Activated naive CD4-positive, alpha-beta T cell treated with anti-CD3 and anti-CD28 coated beads, Interleukin-2, amount 50 U/mL, for 16 hours (primary cell): ENCODE measurements around the gene PDCD7.
A peak's percentile ranks its signal among the peaks of the same experiment; 100 is the strongest.
"Not testable (repeated sequence)": the region's sequence is repeated elsewhere in the genome, so short reads cannot be mapped to it uniquely, and the experiment has no call there.

ENCODE experiments used
- DNase-seq: peaks from one replicate; pipeline ENCODE4 v3.0.0-alpha.2; 2020

The PDCD7 gene

GRCh38 chr15:65089206-65089824, 44.3 kb downstream of the PDCD7 start:
- no peak for DNase-seq

- no peak for DNase-seq
These were observed 45.0 kb downstream of the PDCD7 start for GRCh38 chr15:65088643-65089021.

GRCh38 chr15:65087873-65088642, 45.5 kb downstream of the PDCD7 start:
- DNase-seq = no peak

GRCh38 chr15:65087411-65087810, 46.2 kb downstream of the PDCD7 start:
- no peak for DNase-seq

GRCh38 chr15:65086680-65087111, 46.9 kb downstream of the PDCD7 start:
- DNase-seq = no peak

GRCh38 chr15:65085990-65086679, 47.5 kb downstream of the PDCD7 start:
- DNase-seq = no peak

- no peak for DNase-seq
These were observed 48.3 kb downstream of the PDCD7 start for GRCh38 chr15:65085207-65085753.

GRCh38 chr15:65084500-65085206, 49.0 kb downstream of the PDCD7 start:
- no peak for DNase-seq

GRCh38 chr15:65083262-65083701, 50.3 kb downstream of the PDCD7 start:
- DNase-seq = no peak

GRCh38 chr15:65082303-65082953, 51.2 kb downstream of the PDCD7 start:
- no peak for DNase-seq

- peak; percentile 32 for DNase-seq
These were observed 51.9 kb downstream of the PDCD7 start for GRCh38 chr15:65081758-65082157.

GRCh38 chr15:65081270-65081669, 52.3 kb downstream of the PDCD7 start:
- DNase-seq = no peak

- DNase-seq = no peak
These were observed 54.0 kb downstream of the PDCD7 start for GRCh38 chr15:65079580-65079979.

GRCh38 chr15:65077981-65078352, 55.6 kb downstream of the PDCD7 start:
- peak; percentile 60 for DNase-seq

- DNase-seq = no peak
These were observed 56.2 kb downstream of the PDCD7 start for GRCh38 chr15:65077291-65077980.

- no peak for DNase-seq
These were observed 56.9 kb downstream of the PDCD7 start, which contains the start of gene KBTBD13 for GRCh38 chr15:65076486-65077290. Gene KBTBD13 (plus strand): TSS chr15:65076746. CDS start chr15:65076816, 70 bp downstream.

GRCh38 chr15:65075607-65076395, 57.8 kb downstream of the PDCD7 start:
- not testable (repeated sequence) for DNase-seq

GRCh38 chr15:65074946-65075345, 58.7 kb downstream of the PDCD7 start:
- not testable (repeated sequence) for DNase-seq

- no peak for DNase-seq
These were observed 61.0 kb downstream of the PDCD7 start for GRCh38 chr15:65072617-65073016.

GRCh38 chr15:65072027-65072426, 61.6 kb downstream of the PDCD7 start:
- DNase-seq = no peak
